Endothelial cell of umbilical vein (primary cell): ENCODE measurements around the gene ANO7.

Experiments used
- EZH2 ChIP-seq: IDR thresholded peaks from 2 replicates; pipeline ENCODE4 v1.6.1; 2012; ENCODE audit warnings: borderline replicate concordance, low read depth, mild to moderate bottlenecking, moderate library complexity, low read length, inconsistent platforms; ENCODE audit not compliant: severe bottlenecking
- MAX ChIP-seq: IDR thresholded peaks from 2 replicates; pipeline ENCODE4 v1.6.1; 2011; ENCODE audit not compliant: insufficient read depth, insufficient read length
- POLR2AphosphoS5 ChIP-seq: IDR thresholded peaks from 2 replicates; pipeline ENCODE4 v1.6.1; 2012; ENCODE audit warnings: low read depth, mild to moderate bottlenecking, control low read depth, low read length, moderate library complexity; ENCODE audit not compliant: insufficient read depth
- TF ChIP-seq, protein P1 (sequence below), 2 donors: IDR thresholded peaks; 1 replicate in 1 of 2; 2 replicates in 1 of 2; pipeline ENCODE4 v1.5.1; 2011; ENCODE audit warnings: low read length in 2 of 2, mild to moderate bottlenecking in 2 of 2, moderate library complexity in 2 of 2, control low read depth in 1 of 2, inconsistent platforms in 1 of 2, low read depth in 1 of 2; ENCODE audit not compliant: insufficient read depth in 1 of 2; ENCODE audit errors: extremely low read depth in 1 of 2

DNA sequence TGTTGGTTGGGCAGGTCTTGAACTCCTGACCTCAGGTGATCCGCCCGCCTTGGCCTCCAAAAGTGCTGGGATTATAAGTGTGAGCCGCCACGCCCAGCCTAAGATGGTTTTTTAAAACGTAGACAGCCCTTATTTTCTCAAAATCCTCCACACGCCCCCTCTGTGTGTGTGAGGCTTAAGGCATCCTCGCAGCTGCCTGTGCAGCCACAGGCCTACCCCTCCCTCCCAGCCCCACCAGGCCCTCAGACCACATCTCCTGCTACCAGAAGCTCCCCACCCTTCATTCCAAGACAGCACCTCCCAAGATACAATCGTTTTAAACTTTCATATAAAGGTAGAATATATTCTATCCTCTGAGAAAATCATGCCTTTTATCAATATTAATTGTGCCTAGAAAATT lies 4.8 kb downstream of the ANO7 start:
- TF ChIP-seq, protein P1, sequence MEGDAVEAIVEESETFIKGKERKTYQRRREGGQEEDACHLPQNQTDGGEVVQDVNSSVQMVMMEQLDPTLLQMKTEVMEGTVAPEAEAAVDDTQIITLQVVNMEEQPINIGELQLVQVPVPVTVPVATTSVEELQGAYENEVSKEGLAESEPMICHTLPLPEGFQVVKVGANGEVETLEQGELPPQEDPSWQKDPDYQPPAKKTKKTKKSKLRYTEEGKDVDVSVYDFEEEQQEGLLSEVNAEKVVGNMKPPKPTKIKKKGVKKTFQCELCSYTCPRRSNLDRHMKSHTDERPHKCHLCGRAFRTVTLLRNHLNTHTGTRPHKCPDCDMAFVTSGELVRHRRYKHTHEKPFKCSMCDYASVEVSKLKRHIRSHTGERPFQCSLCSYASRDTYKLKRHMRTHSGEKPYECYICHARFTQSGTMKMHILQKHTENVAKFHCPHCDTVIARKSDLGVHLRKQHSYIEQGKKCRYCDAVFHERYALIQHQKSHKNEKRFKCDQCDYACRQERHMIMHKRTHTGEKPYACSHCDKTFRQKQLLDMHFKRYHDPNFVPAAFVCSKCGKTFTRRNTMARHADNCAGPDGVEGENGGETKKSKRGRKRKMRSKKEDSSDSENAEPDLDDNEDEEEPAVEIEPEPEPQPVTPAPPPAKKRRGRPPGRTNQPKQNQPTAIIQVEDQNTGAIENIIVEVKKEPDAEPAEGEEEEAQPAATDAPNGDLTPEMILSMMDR (IDR thresholded peaks at IDR 0.05; ENCODE audit: extremely low read depth in 1 of 2, insufficient read depth in 1 of 2, low read depth in 1 of 2, low read length in 2 of 2): no peak
- TF ChIP-seq POLR2AphosphoS5 (no peak), EZH2 (no peak), MAX (no peak)
